IPS-15b (cell line): Measurements from ENCODE around the gene FOXJ3.

Experiments
- H3K27me3 ChIP-seq: one replicate; pipeline ENCODE4 v1.6.1; 2013; ENCODE audit warnings: low read length; ENCODE audit not compliant: control insufficient read depth, insufficient read depth
- H3K36me3 ChIP-seq: one replicate; pipeline ENCODE4 v1.6.1; 2013; ENCODE audit warnings: low read length; ENCODE audit not compliant: control insufficient read depth, insufficient read depth
- H3K4me1 ChIP-seq: one replicate; pipeline ENCODE4 v1.6.1; 2013; ENCODE audit warnings: mild to moderate bottlenecking, low read length; ENCODE audit not compliant: control insufficient read depth, insufficient read depth
- H3K4me3 ChIP-seq: one replicate; pipeline ENCODE4 v1.5.1; 2013; ENCODE audit warnings: low read depth, low read length
- H3K9ac ChIP-seq: one replicate; pipeline ENCODE4 v1.6.1; 2013; ENCODE audit warnings: low read depth, mild to moderate bottlenecking, low read length
- H3K9me3 ChIP-seq: one replicate; pipeline ENCODE4 v1.6.1; 2013; ENCODE audit warnings: mild to moderate bottlenecking, low read length; ENCODE audit not compliant: control insufficient read depth, insufficient read depth

The FOXJ3 gene

GRCh38 chr1:42152907-42153600 lies 182.0 kb downstream of the FOXJ3 start, which contains the start of gene GUCA2B:
TSS of gene GUCA2B (plus strand) at chr1:42153410. CDS start at chr1:42153451, 41 bp downstream.
- H3K27me3 ChIP-seq = no peaks in the 10 kb centered on the region
- H3K36me3 ChIP-seq = no peaks in the 10 kb centered on the region
- H3K9ac ChIP-seq = no peak within 1 kb of the TSS

GRCh38 chr1:42152119-42152518 lies 182.9 kb downstream of the FOXJ3 start:
- no peaks in the 10 kb centered on the region for H3K9me3 ChIP-seq
- H3K27me3 ChIP-seq = no peaks in the 10 kb centered on the region
- H3K36me3 ChIP-seq = no peaks in the 10 kb centered on the region
- H3K4me3 ChIP-seq = no peak overlapping the region
- H3K4me1 ChIP-seq = no peaks in the 10 kb centered on the region
- no peak overlapping the region for H3K9ac ChIP-seq

More at GRCh38 chr1:42152907-42153600, 182.0 kb downstream of the FOXJ3 start, which contains the start of gene GUCA2B:
- Histone ChIP-seq H3K4me3 (no peak within 1 kb of the TSS), H3K4me1 (no peaks in the 10 kb centered on the region), H3K9me3 (no peaks in the 10 kb centered on the region)

- Histone ChIP-seq H3K36me3 (no peaks in the 10 kb centered on the region), H3K9ac (no peak overlapping the region), H3K4me1 (no peaks in the 10 kb centered on the region), H3K27me3 (peaks cover 4% of the 10 kb centered on the region), H3K9me3 (no peaks in the 10 kb centered on the region), H3K4me3 (no peak overlapping the region)
These were observed 184.4 kb downstream of the FOXJ3 start for GRCh38 chr1:42150651-42151050.

GRCh38 chr1:42148166-42148565 lies 186.9 kb downstream of the FOXJ3 start:
- no peaks in the 10 kb centered on the region for H3K36me3 ChIP-seq
- peaks cover 7% of the 10 kb centered on the region for H3K27me3 ChIP-seq
- no peak overlapping the region for H3K4me3 ChIP-seq
- no peaks in the 10 kb centered on the region for H3K9me3 ChIP-seq
- no peak overlapping the region for H3K9ac ChIP-seq
- H3K4me1 ChIP-seq = no peaks in the 10 kb centered on the region

- peaks cover 10% of the 10 kb centered on the region for H3K27me3 ChIP-seq
- no peaks in the 10 kb centered on the region for H3K9me3 ChIP-seq
- no peaks in the 10 kb centered on the region for H3K4me1 ChIP-seq
- H3K4me3 ChIP-seq = peak overlapping the region; percentile 45
- H3K36me3 ChIP-seq = no peaks in the 10 kb centered on the region
- no peak overlapping the region for H3K9ac ChIP-seq
These were observed 188.3 kb downstream of the FOXJ3 start for GRCh38 chr1:42146626-42147320.

- Histone ChIP-seq H3K4me3 (no peak overlapping the region), H3K9me3 (no peaks in the 10 kb centered on the region), H3K4me1 (no peaks in the 10 kb centered on the region), H3K27me3 (peaks cover 10% of the 10 kb centered on the region), H3K36me3 (no peaks in the 10 kb centered on the region), H3K9ac (no peak overlapping the region)
These were observed 189.0 kb downstream of the FOXJ3 start for GRCh38 chr1:42145764-42146625.

- Histone ChIP-seq H3K9me3 (no peaks in the 10 kb centered on the region), H3K4me1 (no peaks in the 10 kb centered on the region), H3K27me3 (peaks cover 10% of the 10 kb centered on the region), H3K36me3 (no peaks in the 10 kb centered on the region), H3K4me3 (no peak overlapping the region), H3K9ac (no peak overlapping the region)
These were observed 189.7 kb downstream of the FOXJ3 start for GRCh38 chr1:42145389-42145716.

GRCh38 chr1:42144711-42145388 lies 190.2 kb downstream of the FOXJ3 start:
- H3K27me3 ChIP-seq = peaks cover 10% of the 10 kb centered on the region
- H3K36me3 ChIP-seq = no peaks in the 10 kb centered on the region
- H3K4me1 ChIP-seq = no peaks in the 10 kb centered on the region
- no peak overlapping the region for H3K9ac ChIP-seq
- no peak overlapping the region for H3K4me3 ChIP-seq
- H3K9me3 ChIP-seq = no peaks in the 10 kb centered on the region

GRCh38 chr1:42143896-42144710 lies 190.9 kb downstream of the FOXJ3 start:
- H3K4me1 ChIP-seq = no peaks in the 10 kb centered on the region
- peaks cover 10% of the 10 kb centered on the region for H3K27me3 ChIP-seq
- no peak overlapping the region for H3K4me3 ChIP-seq
- no peaks in the 10 kb centered on the region for H3K36me3 ChIP-seq
- H3K9me3 ChIP-seq = no peaks in the 10 kb centered on the region
- H3K9ac ChIP-seq = no peak overlapping the region

GRCh38 chr1:42142894-42143675 lies 191.9 kb downstream of the FOXJ3 start:
- H3K36me3 ChIP-seq = no peaks in the 10 kb centered on the region
- no peaks in the 10 kb centered on the region for H3K9me3 ChIP-seq
- H3K4me3 ChIP-seq = no peak overlapping the region
- peaks cover 10% of the 10 kb centered on the region for H3K27me3 ChIP-seq
- no peaks in the 10 kb centered on the region for H3K4me1 ChIP-seq
- H3K9ac ChIP-seq = no peak overlapping the region
